Measurements from ENCODE around the gene PRKG1. TPM values are rescaled to one million over a fixed set of nuclear protein-coding genes. Genes with fewer than 3 reads are reported as not detected.
"Not testable (repeated sequence)": the region's sequence is repeated elsewhere in the genome, so short reads cannot be mapped to it uniquely, and the experiment has no call there.

The PRKG1 gene
- total and polyA plus RNA-seq, 12 donors = 3.8 to 48.1 (median 29.9) TPM

DNA sequence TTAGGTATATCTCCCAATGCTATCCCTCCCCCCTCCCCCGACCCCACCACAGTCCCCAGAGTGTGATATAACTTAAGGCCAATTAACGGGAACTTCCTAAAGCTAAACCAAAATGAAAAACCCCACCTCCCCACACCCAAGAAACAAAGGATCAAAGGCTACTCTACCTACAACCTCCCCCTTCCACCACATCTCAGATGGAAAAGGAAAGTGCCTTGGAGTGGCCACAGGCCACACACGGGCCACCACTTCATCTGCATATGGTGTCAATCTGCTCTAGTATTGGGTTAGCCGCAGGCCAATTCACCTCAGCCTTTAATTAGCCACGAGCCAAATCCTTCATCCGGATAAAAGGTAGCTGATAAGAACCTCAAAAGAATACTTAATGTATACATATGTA lies 605.6 kb downstream of the PRKG1 start:
- TF ChIP-seq, protein P1, sequence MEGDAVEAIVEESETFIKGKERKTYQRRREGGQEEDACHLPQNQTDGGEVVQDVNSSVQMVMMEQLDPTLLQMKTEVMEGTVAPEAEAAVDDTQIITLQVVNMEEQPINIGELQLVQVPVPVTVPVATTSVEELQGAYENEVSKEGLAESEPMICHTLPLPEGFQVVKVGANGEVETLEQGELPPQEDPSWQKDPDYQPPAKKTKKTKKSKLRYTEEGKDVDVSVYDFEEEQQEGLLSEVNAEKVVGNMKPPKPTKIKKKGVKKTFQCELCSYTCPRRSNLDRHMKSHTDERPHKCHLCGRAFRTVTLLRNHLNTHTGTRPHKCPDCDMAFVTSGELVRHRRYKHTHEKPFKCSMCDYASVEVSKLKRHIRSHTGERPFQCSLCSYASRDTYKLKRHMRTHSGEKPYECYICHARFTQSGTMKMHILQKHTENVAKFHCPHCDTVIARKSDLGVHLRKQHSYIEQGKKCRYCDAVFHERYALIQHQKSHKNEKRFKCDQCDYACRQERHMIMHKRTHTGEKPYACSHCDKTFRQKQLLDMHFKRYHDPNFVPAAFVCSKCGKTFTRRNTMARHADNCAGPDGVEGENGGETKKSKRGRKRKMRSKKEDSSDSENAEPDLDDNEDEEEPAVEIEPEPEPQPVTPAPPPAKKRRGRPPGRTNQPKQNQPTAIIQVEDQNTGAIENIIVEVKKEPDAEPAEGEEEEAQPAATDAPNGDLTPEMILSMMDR (IDR thresholded peaks at IDR 0.05) = no peak
- no peak overlapping the region for H3K27ac ChIP-seq
- H3K27me3 ChIP-seq = no peaks in the 10 kb centered on the region
- 84 to 86% methylated on average over 6 of the region's 6 CpGs for WGBS, 2 donors
- H3K4me3 ChIP-seq = no peak overlapping the region
- H3K4me1 ChIP-seq = peaks cover 0 to 27% (median 12%) of the 10 kb centered on the region in 9 donors
- no peaks in the 10 kb centered on the region for H3K36me3 ChIP-seq
- no peaks in the 10 kb centered on the region for H3K9me3 ChIP-seq
- ATAC-seq = no peak
- DNase-seq = no peak
- intact Hi-C loops (cut with DNase I) = no loop called here

DNA sequence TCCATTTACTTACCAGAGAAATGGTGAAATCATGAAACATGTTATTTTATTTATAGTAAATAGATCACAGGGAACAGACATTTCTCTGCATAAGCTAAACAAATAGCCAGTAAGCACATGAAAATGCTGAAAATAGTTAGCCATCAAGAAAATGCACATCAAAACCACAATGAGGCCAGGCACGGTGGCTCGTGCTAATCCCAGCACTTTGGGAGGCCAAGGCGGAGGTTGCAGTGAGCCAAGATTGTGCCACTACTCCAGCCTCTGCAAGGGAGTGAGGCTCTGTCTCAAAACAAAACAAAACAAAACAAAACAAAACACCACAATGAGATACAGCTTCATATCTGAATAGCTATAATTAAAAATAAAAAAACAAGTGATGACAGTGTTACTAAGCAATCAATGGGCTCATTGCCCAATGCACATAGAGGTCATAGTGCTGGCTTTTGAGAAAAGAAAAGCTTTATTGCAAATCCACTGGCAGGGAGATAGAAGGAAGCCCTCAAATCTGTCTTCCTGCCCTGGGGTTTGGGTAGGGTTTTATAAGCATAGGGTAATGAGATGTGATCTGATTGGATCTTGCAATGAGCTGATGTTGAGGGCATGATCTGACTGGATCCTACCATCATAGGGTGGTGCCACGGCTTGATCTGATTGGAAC lies 608.9 kb downstream of the PRKG1 start:
- ATAC-seq (peak; percentile 25 to 78 (median 50)), DNase-seq (peak in 1 of 2 donors; percentile 26)
- Histone ChIP-seq H3K4me1 (peaks cover 0 to 22% (median 12%) of the 10 kb centered on the region in 9 donors), H3K4me3 (no peak overlapping the region), H3K36me3 (no peaks in the 10 kb centered on the region), H3K27me3 (no peaks in the 10 kb centered on the region), H3K9me3 (no peaks in the 10 kb centered on the region), H3K27ac (peak overlapping the region in 4 of 10 donors; percentile 26 to 42 (median 38))
- intact Hi-C loops (cut with DNase I) = no loop called here
- WGBS, 2 donors = 52 to 58% methylated on average over 4 of the region's 4 CpGs
- TF ChIP-seq, protein P1 (IDR thresholded peaks at IDR 0.05) = no peak

DNA sequence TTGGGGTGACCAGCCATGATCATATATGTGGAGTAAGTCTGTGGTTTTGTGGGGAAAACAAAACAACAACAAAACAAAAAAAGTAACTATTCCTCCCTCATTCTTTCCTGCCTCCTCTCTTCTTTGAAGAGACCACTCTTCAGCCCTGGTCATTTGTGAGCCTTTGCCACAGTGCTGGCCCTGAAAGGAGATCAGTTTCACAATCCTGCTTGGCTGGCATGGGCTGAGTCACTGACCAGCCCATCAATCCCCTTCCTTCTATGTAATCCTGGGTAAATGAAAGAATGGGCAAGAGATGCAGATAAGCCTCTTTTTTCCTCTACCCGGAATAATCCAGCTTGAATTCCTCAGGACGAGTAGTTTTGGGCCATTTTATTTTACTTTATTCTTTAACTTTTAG lies 611.5 kb downstream of the PRKG1 start:
- H3K4me1 ChIP-seq = peaks cover 0 to 18% (median 12%) of the 10 kb centered on the region in 9 donors
- TF ChIP-seq, protein P1 (IDR thresholded peaks at IDR 0.05) = no peak
- DNase-seq (no peak), ATAC-seq (peak in 1 of 8 donors; percentile 54)
- intact Hi-C loops (cut with DNase I) = no loop called here
- H3K27ac ChIP-seq = no peak overlapping the region
- no peaks in the 10 kb centered on the region for H3K36me3 ChIP-seq
- no peaks in the 10 kb centered on the region for H3K9me3 ChIP-seq
- no peak overlapping the region for H3K4me3 ChIP-seq
- 87 to 98% methylated on average over 2 of the region's 2 CpGs for WGBS, 2 donors
- H3K27me3 ChIP-seq = no peaks in the 10 kb centered on the region

DNA sequence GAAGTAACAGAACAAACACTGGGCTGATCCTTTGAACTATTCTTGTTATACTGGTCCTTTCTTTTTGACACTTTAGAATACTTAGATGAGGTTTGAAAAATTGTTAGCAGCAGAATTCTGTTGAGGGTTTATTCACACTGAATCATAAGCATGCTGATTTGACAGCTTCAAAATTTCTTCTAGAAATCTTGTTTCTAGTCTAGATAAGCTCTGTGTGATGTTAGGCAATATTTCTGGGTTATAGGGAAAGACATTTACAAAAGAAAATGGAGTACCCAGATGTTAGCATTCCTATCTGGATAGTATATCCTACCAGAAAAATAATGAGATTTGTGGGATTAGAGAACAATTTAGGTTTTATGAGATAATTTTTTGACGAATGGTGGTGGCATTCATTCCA lies 613.0 kb downstream of the PRKG1 start:
- no peaks in the 10 kb centered on the region for H3K9me3 ChIP-seq
- no peaks in the 10 kb centered on the region for H3K36me3 ChIP-seq
- intact Hi-C loops (cut with DNase I) = no loop called here
- ATAC-seq (no peak), DNase-seq (no peak)
- no peaks in the 10 kb centered on the region for H3K27me3 ChIP-seq
- no peak overlapping the region for H3K27ac ChIP-seq
- H3K4me3 ChIP-seq = no peak overlapping the region
- TF ChIP-seq, protein P1 (IDR thresholded peaks at IDR 0.05) = no peak
- 87 to 89% methylated on average over 1 of the region's 1 CpG for WGBS, 2 donors
- H3K4me1 ChIP-seq = peaks cover 0 to 15% (median 12%) of the 10 kb centered on the region in 9 donors

DNA sequence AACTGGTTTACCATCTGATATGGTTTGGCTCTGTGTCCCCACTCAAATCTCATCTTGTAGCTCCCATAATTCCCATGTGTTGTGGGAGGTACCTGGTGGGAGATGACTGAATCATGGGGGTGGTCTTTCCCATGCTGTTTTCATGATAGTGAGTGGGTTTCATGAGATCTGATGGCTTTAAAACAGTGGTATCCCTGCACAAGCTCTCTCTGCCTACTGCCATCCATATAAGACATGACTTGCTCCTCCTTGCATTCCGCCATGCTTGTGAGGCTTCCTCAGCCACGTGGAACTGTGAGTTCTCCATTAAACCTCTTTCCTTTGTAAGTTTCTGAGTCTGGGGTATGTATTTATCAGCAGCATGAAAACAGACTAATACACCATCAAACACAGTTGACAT lies 614.5 kb downstream of the PRKG1 start:
- H3K4me1 ChIP-seq; ATAC-seq; H3K9me3 ChIP-seq; H3K27ac ChIP-seq; H3K27me3 ChIP-seq; H3K4me3 ChIP-seq; intact Hi-C loops (cut with DNase I); H3K36me3 ChIP-seq; DNase-seq: not testable (repeated sequence)
- WGBS, 2 donors = 91 to 92% methylated on average over 2 of the region's 2 CpGs
